Fibroblast of upper back skin (primary cell): ENCODE results near the gene COX7A2.

Experiments used
- DNase-seq: peaks from one replicate; pipeline ENCODE4 v3.0.0-alpha.2; 2013

COX7A2 gene

GRCh38 chr6:75196081-75196687 is 47.4 kb downstream of the COX7A2 start:
- peak; percentile 83 for DNase-seq

GRCh38 chr6:75188221-75188925 is 55.2 kb downstream of the COX7A2 start:
- DNase-seq: no peak
